Adrenal gland (tissue), 12 donors: ENCODE data around the gene MACO1. TPM values are rescaled to one million over a fixed set of nuclear protein-coding genes. Genes with fewer than 3 reads are reported as not detected.
A peak's percentile ranks its signal among the peaks of the same experiment; 100 is the strongest.

Experiments used
- DNase-seq, 7 donors: peaks; one replicate each; pipeline ENCODE4 v3.0.0-alpha.2; 2019 to 2020
- H3K27ac ChIP-seq, 5 donors: fragments of 200-600 bp; sonication (generic) in 4 of 5; 1 replicate in 3 of 5; 2 replicates in 2 of 5; pipeline versions ENCODE4 v1.5.1 to v1.8.0; 2016 to 2020; ENCODE audit warnings: mild to moderate bottlenecking in 1 of 5
- H3K27me3 ChIP-seq: fragments of 200-600 bp; 2 replicates; pipeline ENCODE4 v1.8.0; 2021
- H3K36me3 ChIP-seq, 2 donors: fragments of 200-600 bp; replicated peaks in 1 of 2; 1 replicate in 1 of 2; 2 replicates in 1 of 2; pipeline versions ENCODE4 v1.5.1 to v1.8.0; 2018 to 2022
- H3K4me1 ChIP-seq, 2 donors: fragments of 200-600 bp; replicated peaks in 1 of 2; 1 replicate in 1 of 2; 2 replicates in 1 of 2; pipeline versions ENCODE4 v1.5.1 to v1.8.0; 2018 to 2021
- H3K4me3 ChIP-seq, 4 donors: fragments of 200-600 bp; sonication (generic) in 3 of 4; one replicate each; pipeline ENCODE4 v1.5.1; 2016 to 2018
- H3K9me3 ChIP-seq, 3 donors: fragments of 200-600 bp; sonication (generic) in 1 of 3; replicated peaks in 1 of 3; 1 replicate in 2 of 3; 2 replicates in 1 of 3; pipeline versions ENCODE4 v1.5.1 to v1.8.0; 2016 to 2021
- CTCF ChIP-seq, 6 experiments: fragments of 450-650 bp in 4 of 6; fragments of 200-600 bp in 2 of 6; sonication (generic) in 1 of 6; IDR thresholded peaks; 1 replicate in 5 of 6; 2 replicates in 1 of 6; pipeline versions ENCODE4 v1.5.1 to v1.8.0; 2016 to 2021; ENCODE audit warnings: antibody characterized with exemption in 6 of 6, mild to moderate bottlenecking in 2 of 6, moderate library complexity in 1 of 6
- POLR2A ChIP-seq, 2 donors: fragments of 450-650 bp; IDR thresholded peaks; one replicate each; pipeline ENCODE4 v1.6.1; 2017; ENCODE audit warnings: antibody characterized with exemption in 2 of 2, mild to moderate bottlenecking in 2 of 2, moderate library complexity in 1 of 2
- WGBS, 4 donors: extraction: QIAGEN DNeasy Blood & Tissue Kit in 2 of 4; methylation state at CpG; one replicate each; pipeline versions ENCODE4 v1.1.5 to v1.1.7; 2013 to 2017; 5-methylcytosine and 5-hydroxymethylcytosine counted together
- intact Hi-C, 2 donors: fragments of 100-400 bp; cut with DNase I; formaldehyde crosslinking; loops; one replicate each; pipeline versions ENCODE4 v1.14.1 to v1.15.0; 2022 to 2023
- polyA plus RNA-seq, 3 donors: library from polyadenylated mRNA; stranded (reverse); fragments of 200-250 nt in 2 of 3; fragments of 350-450 nt in 1 of 3; fragmentation: Illumina TruSeq in 1 of 3; extraction: RNeasy Lipid Tissue Mini Kit (QIAGEN cat#74804) in 1 of 3; gene quantifications; one replicate each; pipeline ENCODE4 v1.2.3, GENCODE V29; 2013 to 2014
- total RNA-seq, 9 donors: library from RNA; depleted of rRNA in 4 of 9; stranded (reverse); fragments of >200 nt in 4 of 9; fragments of 120-200 nt in 1 of 9; fragmentation: NEBNext Ultra II Directional in 1 of 9; extraction: Animal tissue kit (Norgen Biotek cat#: 25700) in 1 of 9; gene quantifications; one replicate each; pipeline versions ENCODE4 v1.1.0 to v1.2.4, GENCODE V29; 2013 to 2023
- donor health status: healthy with polysubstance abuse.
- donor health status: Bipolar disorder and iron deficiency.
- donor health status: DM: yes; HTN: yes; CAD: no.
- donor health status: DM: no; HTN: no; CAD: no.
- donor health status: DM: no; HTN: no; CAD: no.
- donor health status: DM: yes; HTN: yes; CAD: no.

Gene MACO1
- total and polyA plus RNA-seq, 12 donors = 15.1 to 48.4 (median 29.6) TPM

GRCh38 chr1:25530186-25531081 is 99.7 kb downstream of the MACO1 start:
- intact Hi-C loops = no loop called here
- H3K4me3 ChIP-seq = no peak overlapping the region
- H3K4me1 ChIP-seq = peaks cover 0 to 8% of the 10 kb centered on the region in 2 donors
- TF ChIP-seq POLR2A (IDR thresholded peaks at IDR 0.05) (no peak), CTCF (IDR thresholded peaks at IDR 0.05) (no peak)
- 73 to 83% (median 83%) methylated on average over 14 to 22 of the region's 22 CpGs for WGBS, 4 donors
- peak in 3 of 7 donors; percentile 43 to 57 (median 43) for DNase-seq
- H3K27me3 ChIP-seq = no peaks in the 10 kb centered on the region
- no peaks in the 10 kb centered on the region for H3K36me3 ChIP-seq
- H3K9me3 ChIP-seq = no peaks in the 10 kb centered on the region
- no peak overlapping the region for H3K27ac ChIP-seq

- intact Hi-C loops = no loop called here
- H3K4me1 ChIP-seq = peaks cover 0 to 8% of the 10 kb centered on the region in 2 donors
- TF ChIP-seq POLR2A (IDR thresholded peaks at IDR 0.05) (no peak), CTCF (IDR thresholded peaks at IDR 0.05) (no peak)
- no peak overlapping the region for H3K4me3 ChIP-seq
- H3K27me3 ChIP-seq = no peaks in the 10 kb centered on the region
- no peak overlapping the region for H3K27ac ChIP-seq
- peak in 5 of 7 donors; percentile 50 to 68 (median 53) for DNase-seq
- no peaks in the 10 kb centered on the region for H3K9me3 ChIP-seq
- WGBS, 4 donors = 57 to 61% (median 60%) methylated on average over 11 of the region's 11 CpGs
- H3K36me3 ChIP-seq = no peaks in the 10 kb centered on the region
Measured at GRCh38 chr1:25531082-25531461, 100.4 kb downstream of the MACO1 start.

- H3K27me3 ChIP-seq = no peaks in the 10 kb centered on the region
- no peak overlapping the region for H3K4me3 ChIP-seq
- TF ChIP-seq POLR2A (IDR thresholded peaks at IDR 0.05) = no peak
- no peak for TF ChIP-seq CTCF (IDR thresholded peaks at IDR 0.05)
- peaks cover 0 to 8% of the 10 kb centered on the region in 2 donors for H3K4me1 ChIP-seq
- intact Hi-C loops = no loop called here
- 83 to 95% (median 88%) methylated on average over 3 of the region's 3 CpGs for WGBS, 4 donors
- H3K36me3 ChIP-seq = no peaks in the 10 kb centered on the region
- DNase-seq = no peak
- no peak overlapping the region for H3K27ac ChIP-seq
- H3K9me3 ChIP-seq = no peaks in the 10 kb centered on the region
Measured at GRCh38 chr1:25532970-25533369, 102.3 kb downstream of the MACO1 start.

- intact Hi-C loops = no loop called here
- 83 to 86% (median 85%) methylated on average over 9 of the region's 9 CpGs for WGBS, 4 donors
- no peak for TF ChIP-seq POLR2A (IDR thresholded peaks at IDR 0.05)
- TF ChIP-seq CTCF (IDR thresholded peaks at IDR 0.05) = no peak
Measured at GRCh38 chr1:25533775-25534409, 103.2 kb downstream of the MACO1 start.

More at GRCh38 chr1:25533775-25534409, 103.2 kb downstream of the MACO1 start:
- Histone ChIP-seq H3K27me3 (no peaks in the 10 kb centered on the region), H3K4me3 (no peak overlapping the region), H3K27ac (no peak overlapping the region), H3K4me1 (peaks cover 0 to 8% of the 10 kb centered on the region in 2 donors), H3K9me3 (no peaks in the 10 kb centered on the region), H3K36me3 (no peaks in the 10 kb centered on the region)
- no peak for DNase-seq
